Effector CD4-positive, alpha-beta T cell (primary cell): ENCODE results near the gene GLB1L2.

Source experiments
- DNase-seq: peaks from one replicate; pipeline ENCODE4 v3.0.0-alpha.2; 2020

The GLB1L2 gene

DNA sequence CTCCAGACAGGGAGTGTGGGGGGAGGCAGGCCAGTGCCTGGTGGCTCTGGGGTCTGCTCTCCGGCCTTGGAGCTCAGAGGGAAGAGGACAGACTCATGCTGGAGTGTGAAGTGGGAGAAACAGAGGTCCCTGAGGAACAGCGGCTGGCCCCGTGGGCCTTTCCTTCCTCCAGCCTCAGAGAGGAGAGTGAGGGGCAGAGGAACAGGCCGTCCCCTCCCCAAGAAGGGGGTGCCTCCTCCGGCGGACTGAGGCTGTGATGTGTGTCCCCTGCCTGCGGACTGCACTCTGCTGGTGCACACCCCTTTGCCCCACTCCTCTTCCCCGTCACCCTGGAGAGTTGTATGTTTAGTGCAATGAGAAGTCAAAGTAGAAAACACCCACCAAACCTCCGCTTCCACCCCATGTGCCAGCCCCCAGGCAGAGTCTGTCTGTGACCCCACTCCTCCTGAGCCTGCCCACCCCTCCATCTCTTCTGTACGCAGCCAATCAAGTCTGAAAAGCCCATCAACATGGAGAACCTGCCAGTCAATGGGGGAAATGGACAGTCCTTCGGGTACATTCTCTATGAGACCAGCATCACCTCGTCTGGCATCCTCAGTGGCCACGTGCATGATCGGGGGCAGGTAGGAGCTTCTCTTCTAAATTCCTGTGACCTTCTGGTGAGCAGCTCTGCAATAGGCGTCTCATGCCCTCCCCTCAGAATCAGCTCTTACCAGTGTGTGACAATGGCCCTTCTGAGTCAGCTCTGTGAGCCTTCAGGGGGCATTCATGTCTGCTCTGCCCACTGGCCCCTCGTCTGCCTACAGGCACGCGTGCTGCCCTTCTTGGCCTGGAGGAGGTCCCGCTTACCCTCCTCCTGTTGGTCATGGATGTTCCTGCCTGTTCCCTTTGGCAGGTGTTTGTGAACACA lies 39.0 kb downstream of the GLB1L2 start:
- DNase-seq = no peak

GRCh38 chr11:134371436-134372185 lies 39.8 kb downstream of the GLB1L2 start:
- DNase-seq = no peak

- DNase-seq = no peak
Measured at GRCh38 chr11:134372536-134372935, 40.7 kb downstream of the GLB1L2 start.

GRCh38 chr11:134372961-134373360 lies 41.2 kb downstream of the GLB1L2 start:
- no peak for DNase-seq

GRCh38 chr11:134373591-134374052 lies 41.8 kb downstream of the GLB1L2 start:
- no peak for DNase-seq

DNA sequence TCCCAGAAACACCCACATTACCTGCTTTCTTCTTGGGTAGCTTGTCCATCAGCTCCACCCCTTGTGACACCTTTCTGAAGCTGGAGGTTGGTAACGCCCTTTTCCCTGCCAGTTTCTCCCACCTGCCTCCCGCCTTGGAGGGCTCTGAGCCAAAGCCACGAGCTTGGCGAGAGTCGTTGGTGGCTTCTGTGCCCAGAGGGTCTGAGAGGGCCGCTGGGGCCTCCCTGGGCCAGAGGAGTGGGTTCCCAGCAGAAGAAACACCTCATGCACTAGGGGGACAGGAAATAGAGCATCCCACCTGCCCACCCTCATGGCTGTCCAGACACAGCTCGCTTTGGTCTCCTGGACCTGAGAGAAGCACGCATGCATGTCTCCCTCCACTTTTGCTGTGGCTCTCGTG lies 42.4 kb downstream of the GLB1L2 start:
- DNase-seq = no peak

- DNase-seq = no peak
Measured at GRCh38 chr11:134374891-134375550, 43.2 kb downstream of the GLB1L2 start.

DNA sequence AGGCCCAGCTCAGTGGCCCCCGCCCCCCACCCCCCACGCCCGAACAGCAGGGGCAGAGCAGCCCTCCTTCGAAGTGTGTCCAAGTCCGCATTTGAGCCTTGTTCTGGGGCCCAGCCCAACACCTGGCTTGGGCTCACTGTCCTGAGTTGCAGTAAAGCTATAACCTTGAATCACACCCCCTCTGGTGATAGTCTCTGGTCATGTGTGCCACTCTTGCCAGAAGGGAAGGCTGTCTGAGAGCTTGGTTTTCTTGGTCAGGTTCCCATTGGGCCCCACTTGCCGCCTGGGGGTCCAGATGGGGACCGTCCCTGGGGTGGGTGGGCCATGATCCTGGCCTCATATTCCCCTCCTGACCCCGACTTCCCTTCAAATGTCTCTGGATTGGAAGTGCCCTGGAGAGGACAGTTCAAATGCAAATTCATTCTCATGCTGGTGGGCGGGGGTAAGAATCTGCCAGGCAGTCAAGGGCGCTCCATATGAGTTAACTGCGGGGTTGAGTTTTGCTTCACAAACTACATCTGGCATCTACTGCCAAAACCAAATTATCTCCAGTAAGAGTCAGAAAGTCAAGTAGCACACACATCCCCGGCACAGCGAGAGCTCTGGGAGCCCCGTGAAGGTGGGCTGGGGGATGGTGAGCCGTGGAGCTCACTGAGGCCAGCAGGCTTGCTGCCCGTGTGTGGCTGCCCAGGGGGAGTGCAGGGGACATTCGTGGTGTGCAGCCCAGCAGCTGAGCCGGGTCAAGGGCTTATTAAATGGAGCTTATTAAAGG lies 44.5 kb downstream of the GLB1L2 start:
- DNase-seq = no peak

DNA sequence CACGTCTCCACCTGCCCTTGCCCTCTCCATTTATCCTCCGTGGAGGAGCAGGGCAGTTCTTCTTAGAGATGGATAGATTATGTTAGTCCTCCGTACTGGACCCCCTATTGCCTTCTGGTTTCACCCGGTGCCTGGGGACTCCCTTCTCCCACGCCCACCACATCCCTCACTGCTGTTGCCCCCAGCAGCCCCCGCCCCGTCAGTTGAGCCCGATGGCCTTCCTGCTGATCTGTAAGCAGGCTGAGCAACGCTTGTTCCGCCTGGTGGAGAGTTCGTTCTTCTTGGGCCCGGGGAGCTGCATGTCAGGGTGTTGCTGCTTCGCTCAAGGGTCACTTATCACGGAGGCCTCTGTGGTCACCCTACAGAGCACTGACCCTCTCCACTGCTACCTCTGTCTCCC lies 46.1 kb downstream of the GLB1L2 start:
- DNase-seq = no peak

GRCh38 chr11:134379241-134379640 lies 47.5 kb downstream of the GLB1L2 start:
- DNase-seq = no peak

DNA sequence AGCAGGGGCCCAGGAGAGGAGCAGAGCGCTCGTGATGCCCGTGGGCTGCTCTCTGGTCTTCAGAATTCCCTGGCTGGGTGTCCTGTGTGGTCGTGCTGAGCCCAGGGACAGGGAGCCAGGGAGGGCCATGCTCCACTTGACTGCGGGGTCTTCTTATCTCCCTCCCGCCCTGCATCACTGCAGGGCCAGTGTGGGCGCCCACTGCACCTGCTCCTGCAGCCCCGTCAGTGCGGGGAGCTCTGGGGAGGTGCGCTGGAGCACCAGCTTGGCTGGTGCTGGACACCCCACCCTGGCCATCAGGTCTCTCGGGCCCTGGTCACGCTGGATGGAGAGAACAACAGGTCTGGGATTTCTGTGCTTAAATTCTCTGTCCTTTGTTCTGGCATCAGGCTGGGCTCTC lies 48.4 kb downstream of the GLB1L2 start:
- no peak for DNase-seq

DNA sequence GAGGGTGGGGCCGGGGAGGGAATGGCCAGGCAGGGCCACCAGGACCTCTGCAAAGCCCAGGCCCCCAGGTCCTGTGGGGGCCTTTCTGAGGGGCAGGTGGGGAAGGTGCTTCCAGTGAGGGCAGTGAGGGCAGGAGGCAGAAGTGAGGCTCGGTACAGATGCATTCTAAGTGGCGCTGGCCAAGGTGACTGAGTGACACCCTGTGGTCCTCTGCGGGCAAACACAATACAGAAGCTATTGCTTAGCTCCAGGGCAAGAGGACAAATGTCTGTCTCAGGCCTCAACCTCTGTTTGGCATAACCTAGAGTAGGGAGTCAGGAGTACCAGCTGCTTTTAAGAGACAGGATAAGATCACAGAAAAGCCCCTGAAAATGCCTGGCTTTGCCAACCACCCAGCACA lies 49.0 kb downstream of the GLB1L2 start:
- no peak for DNase-seq

GRCh38 chr11:134382257-134382656 lies 50.5 kb downstream of the GLB1L2 start:
- DNase-seq = no peak

GRCh38 chr11:134382830-134383229 lies 51.0 kb downstream of the GLB1L2 start:
- DNase-seq = no peak

- no peak for DNase-seq
Measured at GRCh38 chr11:134383576-134384221, 51.9 kb downstream of the GLB1L2 start.

GRCh38 chr11:134384406-134384805 lies 52.6 kb downstream of the GLB1L2 start:
- no peak for DNase-seq

- DNase-seq = no peak
Measured at GRCh38 chr11:134385171-134385570, 53.4 kb downstream of the GLB1L2 start.

GRCh38 chr11:134385774-134386565 lies 54.2 kb downstream of the GLB1L2 start:
- DNase-seq = no peak

- no peak for DNase-seq
Measured at GRCh38 chr11:134386945-134387344, 55.2 kb downstream of the GLB1L2 start.

DNA sequence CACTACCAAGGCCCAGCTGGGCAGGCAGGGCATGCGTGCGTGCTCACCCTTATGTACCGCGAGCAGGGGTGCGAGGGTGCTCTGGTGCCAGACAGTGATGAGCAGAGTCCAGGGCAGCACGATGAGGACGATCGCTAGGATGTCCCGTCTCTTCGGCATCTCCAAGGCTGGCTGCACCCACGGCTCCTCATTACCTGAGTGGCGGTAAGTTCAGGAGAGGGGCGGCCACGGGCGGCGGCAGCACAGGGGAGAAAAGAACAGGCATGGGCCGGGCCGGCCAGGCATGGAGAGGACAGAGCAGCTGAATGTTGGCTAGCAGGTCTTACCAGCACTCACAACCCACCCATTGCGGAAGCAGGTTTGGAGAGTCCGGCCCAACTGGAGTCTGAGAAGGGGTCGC lies 55.7 kb downstream of the GLB1L2 start:
- no peak for DNase-seq

- DNase-seq = no peak
Measured at GRCh38 chr11:134388590-134388989, 56.8 kb downstream of the GLB1L2 start.
